ENCODE measurements around the gene VWA7.
"Not testable (repeated sequence)": the region's sequence is repeated elsewhere in the genome, so short reads cannot be mapped to it uniquely, and the experiment has no call there.

Gene VWA7

DNA sequence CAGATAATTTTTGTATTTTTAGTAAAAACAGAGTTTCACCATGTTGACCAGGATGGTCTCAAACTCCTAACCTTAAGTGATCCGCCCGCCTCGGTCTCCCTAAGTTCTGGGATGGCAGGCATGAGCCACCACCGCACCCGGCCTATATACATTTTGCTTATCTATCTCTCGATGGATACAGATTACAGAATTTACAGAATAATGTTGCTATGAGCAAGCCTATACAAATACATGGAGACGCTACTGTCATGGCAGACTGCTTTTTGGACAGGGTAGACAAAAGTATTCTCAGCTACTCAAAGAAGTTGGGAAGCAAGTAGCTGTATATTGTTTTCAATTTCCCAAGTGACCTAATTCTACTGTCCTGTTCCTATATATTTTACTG is 36.3 kb upstream of the VWA7 start:
- H3K4me3 ChIP-seq (ENCODE audit: low read depth, low read length): no peak overlapping the region
- TF ChIP-seq, protein P1, sequence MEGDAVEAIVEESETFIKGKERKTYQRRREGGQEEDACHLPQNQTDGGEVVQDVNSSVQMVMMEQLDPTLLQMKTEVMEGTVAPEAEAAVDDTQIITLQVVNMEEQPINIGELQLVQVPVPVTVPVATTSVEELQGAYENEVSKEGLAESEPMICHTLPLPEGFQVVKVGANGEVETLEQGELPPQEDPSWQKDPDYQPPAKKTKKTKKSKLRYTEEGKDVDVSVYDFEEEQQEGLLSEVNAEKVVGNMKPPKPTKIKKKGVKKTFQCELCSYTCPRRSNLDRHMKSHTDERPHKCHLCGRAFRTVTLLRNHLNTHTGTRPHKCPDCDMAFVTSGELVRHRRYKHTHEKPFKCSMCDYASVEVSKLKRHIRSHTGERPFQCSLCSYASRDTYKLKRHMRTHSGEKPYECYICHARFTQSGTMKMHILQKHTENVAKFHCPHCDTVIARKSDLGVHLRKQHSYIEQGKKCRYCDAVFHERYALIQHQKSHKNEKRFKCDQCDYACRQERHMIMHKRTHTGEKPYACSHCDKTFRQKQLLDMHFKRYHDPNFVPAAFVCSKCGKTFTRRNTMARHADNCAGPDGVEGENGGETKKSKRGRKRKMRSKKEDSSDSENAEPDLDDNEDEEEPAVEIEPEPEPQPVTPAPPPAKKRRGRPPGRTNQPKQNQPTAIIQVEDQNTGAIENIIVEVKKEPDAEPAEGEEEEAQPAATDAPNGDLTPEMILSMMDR (IDR thresholded peaks at IDR 0.05; ENCODE audit: low read depth, low read length): no peak
- TF ChIP-seq POLR2A (IDR thresholded peaks at IDR 0.05; ENCODE audit: extremely low read depth, insufficient read length) (no peak), MYC (IDR thresholded peaks at IDR 0.05; ENCODE audit: low read depth, low read length) (no peak)
- TF ChIP-seq, protein P2, sequence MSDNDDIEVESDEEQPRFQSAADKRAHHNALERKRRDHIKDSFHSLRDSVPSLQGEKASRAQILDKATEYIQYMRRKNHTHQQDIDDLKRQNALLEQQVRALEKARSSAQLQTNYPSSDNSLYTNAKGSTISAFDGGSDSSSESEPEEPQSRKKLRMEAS (IDR thresholded peaks at IDR 0.05; ENCODE audit: low read depth, low read length): no peak
- no peak for DNase-seq (ENCODE audit: low read depth)

DNA sequence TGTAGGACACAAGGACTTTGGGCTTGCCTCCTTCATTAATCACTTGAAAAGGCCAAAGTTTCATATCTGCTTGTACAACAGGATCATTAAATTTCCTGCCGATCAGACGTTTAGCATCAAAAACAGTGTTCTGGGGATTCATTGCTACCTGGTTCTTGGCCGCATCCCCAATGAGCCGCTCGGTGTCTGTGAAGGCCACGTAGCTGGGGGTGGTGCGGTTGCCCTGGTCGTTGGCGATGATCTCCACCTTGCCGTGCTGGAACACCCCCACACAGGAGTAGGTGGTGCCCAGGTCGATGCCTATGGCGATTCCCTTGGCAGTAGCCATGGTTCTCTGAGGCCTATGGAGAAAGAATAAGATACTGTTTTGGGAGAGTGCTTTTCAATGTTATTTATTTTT is 34.5 kb upstream of the VWA7 start:
- TF ChIP-seq POLR2A (IDR thresholded peaks at IDR 0.05; ENCODE audit: extremely low read depth, insufficient read length) (no peak), MYC (IDR thresholded peaks at IDR 0.05; ENCODE audit: low read depth, low read length) (no peak)
- TF ChIP-seq, protein P2 (IDR thresholded peaks at IDR 0.05; ENCODE audit: low read depth, low read length): no peak
- TF ChIP-seq, protein P1 (IDR thresholded peaks at IDR 0.05; ENCODE audit: low read depth, low read length): no peak
- H3K4me3 ChIP-seq (ENCODE audit: low read depth, low read length): no peak overlapping the region
- no peak for DNase-seq (ENCODE audit: low read depth)

DNA sequence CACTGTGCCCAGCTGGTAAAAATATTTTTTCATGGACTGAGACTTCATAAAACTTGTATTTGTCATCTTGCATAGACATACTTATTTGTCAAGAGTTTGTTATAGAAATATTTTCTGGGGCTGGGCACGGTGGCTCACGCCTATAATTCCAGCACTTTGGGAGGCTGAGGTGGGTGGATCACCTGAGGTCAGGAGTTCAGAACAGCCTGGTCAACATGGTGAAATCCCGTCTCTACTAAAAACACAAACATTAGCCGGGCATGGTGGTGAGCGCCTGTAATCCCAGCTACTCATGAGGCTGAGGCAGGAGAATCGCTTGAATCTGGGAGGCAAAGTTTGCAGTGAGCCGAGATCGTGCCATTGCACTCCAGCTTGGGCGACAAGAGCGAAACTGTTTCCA is 31.5 kb upstream of the VWA7 start:
- not testable (repeated sequence) for DNase-seq (ENCODE audit: low read depth); H3K4me3 ChIP-seq (ENCODE audit: low read depth, low read length)

DNA sequence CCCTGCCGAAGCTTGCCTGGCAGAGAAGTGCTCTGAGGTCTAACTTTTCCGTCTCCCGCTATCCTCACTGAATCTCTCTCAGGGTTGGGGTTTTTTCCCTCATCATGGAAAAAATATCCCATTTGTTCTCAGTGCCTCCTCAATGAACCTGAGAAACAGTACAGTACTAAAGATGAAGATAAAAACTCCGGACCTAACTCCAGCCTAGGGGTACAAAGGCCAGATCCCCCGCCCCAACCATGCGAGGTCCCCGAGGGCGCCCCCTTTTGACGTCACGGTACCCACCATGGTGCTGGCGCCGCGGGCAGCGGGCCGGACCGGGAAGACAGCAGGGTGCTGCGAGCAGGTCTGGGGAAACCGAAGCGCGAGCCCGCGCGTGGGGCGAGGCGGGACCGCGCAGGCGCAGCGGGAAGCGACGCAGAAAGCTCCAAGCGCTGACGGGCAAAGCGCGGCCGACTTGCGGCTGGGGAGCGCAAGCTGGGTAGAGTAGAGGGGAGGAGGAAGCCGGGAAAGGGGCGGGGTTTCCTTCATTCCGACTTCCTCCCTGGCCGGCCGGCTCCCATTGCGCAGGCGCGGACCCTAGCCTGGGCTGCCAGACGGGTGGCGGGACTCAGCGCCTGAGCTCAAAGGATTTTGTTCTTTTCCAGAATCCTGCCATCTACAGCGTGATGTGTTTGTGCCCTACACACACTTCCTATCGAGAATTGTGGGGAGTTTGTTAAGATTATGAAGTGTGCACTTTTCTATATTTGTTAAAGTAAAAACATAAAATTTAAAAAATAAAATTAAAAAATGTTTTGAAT is 29.5 kb upstream of the VWA7 start, which contains the start of gene LSM2:
LSM2 (minus strand) TSS at position 497 of the 803 bp plus-strand sequence; CDS start at position 288, 209 bp downstream.
- H3K4me3 ChIP-seq (ENCODE audit: low read depth, low read length): peak within 1 kb of the TSS; percentile 88
- peak; percentile 97 for DNase-seq (ENCODE audit: low read depth)
- TF ChIP-seq POLR2A (IDR thresholded peaks at IDR 0.05; ENCODE audit: extremely low read depth, insufficient read length) (peak; percentile 92), MYC (IDR thresholded peaks at IDR 0.05; ENCODE audit: low read depth, low read length) (peak; percentile 82)
- TF ChIP-seq, protein P1 (IDR thresholded peaks at IDR 0.05; ENCODE audit: low read depth, low read length): peak; percentile 24
- TF ChIP-seq, protein P2 (IDR thresholded peaks at IDR 0.05; ENCODE audit: low read depth, low read length): peak; percentile 78

DNA sequence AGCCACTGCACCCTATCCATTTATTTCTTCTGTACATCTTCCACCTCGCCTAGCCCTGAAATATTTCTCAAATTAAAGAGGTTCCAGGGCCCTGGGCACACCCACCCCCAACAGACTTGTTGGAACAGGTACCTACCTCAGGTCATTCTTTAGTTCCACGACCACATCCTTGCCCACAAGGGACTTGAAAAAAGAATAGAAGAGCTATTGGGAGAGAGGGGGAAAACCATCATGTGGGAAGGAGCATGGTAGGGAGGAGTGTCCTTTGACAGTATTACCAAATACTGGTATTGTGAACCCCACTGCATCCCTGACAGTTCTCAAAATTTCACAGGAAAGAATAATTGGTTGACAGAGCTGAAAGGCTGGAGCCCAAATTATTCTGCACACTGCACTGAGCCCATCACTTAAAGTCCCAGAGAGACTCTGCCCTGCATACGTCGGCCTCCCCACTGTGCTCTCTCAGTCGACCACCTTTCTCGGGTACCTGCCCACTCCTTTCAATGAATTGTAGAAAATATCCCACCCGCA is 28.9 kb upstream of the VWA7 start:
- TF ChIP-seq POLR2A (IDR thresholded peaks at IDR 0.05; ENCODE audit: extremely low read depth, insufficient read length) (no peak), MYC (IDR thresholded peaks at IDR 0.05; ENCODE audit: low read depth, low read length) (no peak)
- TF ChIP-seq, protein P1 (IDR thresholded peaks at IDR 0.05; ENCODE audit: low read depth, low read length): no peak
- TF ChIP-seq, protein P2 (IDR thresholded peaks at IDR 0.05; ENCODE audit: low read depth, low read length): no peak
- H3K4me3 ChIP-seq (ENCODE audit: low read depth, low read length): peak overlapping the region; percentile 88
- DNase-seq (ENCODE audit: low read depth): no peak

DNA sequence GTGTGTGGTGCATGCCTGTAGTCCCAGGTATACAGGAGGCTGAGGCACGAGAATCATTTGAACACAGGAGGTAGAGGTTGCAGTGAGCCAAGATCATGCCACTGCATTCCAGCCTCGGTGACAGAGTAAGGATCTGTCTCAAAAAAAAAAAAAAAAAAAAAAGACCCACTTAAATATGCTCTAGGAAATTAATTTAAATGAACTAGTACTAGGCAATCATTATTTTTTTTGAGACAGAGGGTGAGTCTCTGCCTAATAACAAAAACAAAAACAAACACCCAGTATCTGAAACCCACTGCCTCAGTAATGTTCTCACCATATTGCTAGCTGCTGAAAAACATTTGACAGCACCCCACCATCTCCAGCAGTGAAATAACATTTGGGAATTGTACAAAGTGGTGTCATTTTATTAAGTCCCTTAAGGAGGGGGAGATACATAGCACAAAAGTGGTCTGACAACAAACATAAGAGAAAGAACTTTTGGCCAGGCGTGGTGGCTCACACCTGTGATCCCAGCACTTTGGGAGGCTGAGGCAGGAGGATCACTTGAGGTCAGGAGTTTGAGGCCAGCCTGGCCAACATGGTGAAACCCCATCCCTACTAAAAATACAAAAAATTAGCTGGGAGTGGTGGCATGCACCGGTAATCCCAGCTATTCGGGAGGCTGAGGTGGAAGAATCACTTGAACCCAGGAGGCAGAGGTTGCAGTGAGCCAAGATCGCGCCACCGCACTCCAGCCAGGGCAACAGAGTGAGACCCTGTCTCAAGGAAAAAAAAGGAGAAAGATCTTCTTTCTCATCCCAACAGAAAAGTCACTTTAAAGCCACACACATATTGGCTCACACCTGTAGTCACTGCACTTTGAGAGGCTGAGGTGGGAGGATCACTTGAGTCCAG is 24.2 kb upstream of the VWA7 start:
- not testable (repeated sequence) for DNase-seq (ENCODE audit: low read depth); H3K4me3 ChIP-seq (ENCODE audit: low read depth, low read length)
